Cardiac muscle cell (in vitro differentiated cells and primary cell): ENCODE measurements around the gene CUL9. TPM values are rescaled to one million over a fixed set of nuclear protein-coding genes. Genes with fewer than 3 reads are reported as not detected.
A peak's percentile ranks its signal among the peaks of the same experiment; 100 is the strongest.

Experiments used
- DNase-seq, 2 donors: peaks; one replicate each; pipeline versions ENCODE4 v3.0.0 to v3.0.0-alpha.2; 2010 to 2017; ENCODE audit warnings: low read depth in 1 of 2, low spot score in 1 of 2
- H3K27ac ChIP-seq: fragments of 200-600 bp; sonication (generic); 2 replicates; pipeline ENCODE4 v1.5.1; 2016
- H3K27me3 ChIP-seq: fragments of 200-600 bp; sonication (generic); 2 replicates; pipeline ENCODE4 v1.6.0; 2016; ENCODE audit warnings: control low read depth
- H3K36me3 ChIP-seq: fragments of 200-600 bp; sonication (generic); 2 replicates; pipeline ENCODE4 v1.5.1; 2016; ENCODE audit warnings: control low read depth
- H3K4me1 ChIP-seq: fragments of 200-600 bp; sonication (generic); 2 replicates; pipeline ENCODE4 v1.8.1; 2017; ENCODE audit warnings: low read depth, mild to moderate bottlenecking, mixed run types
- H3K4me3 ChIP-seq: fragments of 200-600 bp; sonication (generic); 2 replicates; pipeline ENCODE4 v1.5.1; 2016; ENCODE audit warnings: mild to moderate bottlenecking
- H3K9me3 ChIP-seq: fragments of 200-600 bp; sonication (generic); 2 replicates; pipeline ENCODE4 v1.5.1; 2017; ENCODE audit warnings: low read depth, mild to moderate bottlenecking, control low read depth
- CTCF ChIP-seq: IDR thresholded peaks from 2 replicates; pipeline ENCODE4 v1.5.1; 2012; ENCODE audit warnings: low read depth, mild to moderate bottlenecking, low read length
- polyA plus RNA-seq: library from polyadenylated mRNA; unstranded; fragments of >200 nt; fragmentation: Nextera tagmentation; extraction: Ambion mirVana; gene quantifications from 2 replicates; pipeline ENCODE4 v1.2.1, GENCODE V29; 2016
- total RNA-seq: library from RNA; depleted of rRNA; stranded (reverse); fragments of >200 nt; gene quantifications from 2 replicates; pipeline ENCODE4 v1.2.3, GENCODE V29; 2016

CUL9 gene
- total and polyA plus RNA-seq, 2 experiments from 2014 or later, result 29.0 to 76.0 TPM

DNA sequence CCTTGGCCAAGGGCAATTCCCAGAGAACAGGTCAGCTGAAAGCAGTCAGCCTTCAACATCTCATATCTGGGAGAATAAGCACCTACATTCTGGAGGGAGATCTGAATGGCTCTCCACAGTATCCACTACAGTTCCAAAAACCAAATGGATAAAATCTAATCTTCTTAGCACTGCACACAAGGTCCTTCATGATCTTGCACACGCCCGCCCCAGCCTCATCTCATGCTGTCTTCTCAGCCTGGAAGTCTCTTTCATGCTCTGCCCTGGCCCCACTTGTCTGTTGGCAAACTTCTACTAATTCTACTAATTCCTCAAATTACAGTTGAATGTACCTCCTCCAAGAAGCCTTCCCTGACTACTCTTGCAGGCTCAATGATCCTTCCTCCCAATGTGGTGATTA lies 59.5 kb downstream of the CUL9 start:
- peaks cover 75% of the 10 kb centered on the region for H3K27me3 ChIP-seq
- H3K27ac ChIP-seq, result no peak overlapping the region
- TF ChIP-seq CTCF, result no peak
- DNase-seq, result no peak
- no peak overlapping the region for H3K4me3 ChIP-seq
- no peaks in the 10 kb centered on the region for H3K36me3 ChIP-seq
- no peaks in the 10 kb centered on the region for H3K9me3 ChIP-seq
- H3K4me1 ChIP-seq, result no peaks in the 10 kb centered on the region

GRCh38 chr6:43242908-43243663 lies 61.1 kb downstream of the CUL9 start, which contains the start of gene TTBK1:
Gene TTBK1, plus strand, starts transcription at chr6:43243481. Its CDS starts 3,180 bp downstream, at chr6:43246661.
- peaks cover 68% of the 10 kb centered on the region for H3K27me3 ChIP-seq
- no peaks in the 10 kb centered on the region for H3K36me3 ChIP-seq
- no peak within 1 kb of the TSS for H3K27ac ChIP-seq
- H3K4me3 ChIP-seq, result no peak within 1 kb of the TSS
- no peak for TF ChIP-seq CTCF
- DNase-seq, result no peak
- H3K4me1 ChIP-seq, result no peaks in the 10 kb centered on the region
- H3K9me3 ChIP-seq, result no peaks in the 10 kb centered on the region

GRCh38 chr6:43243664-43244321 lies 61.8 kb downstream of the CUL9 start:
- DNase-seq, result no peak
- no peak for TF ChIP-seq CTCF
- H3K27ac ChIP-seq, result no peak overlapping the region

DNA sequence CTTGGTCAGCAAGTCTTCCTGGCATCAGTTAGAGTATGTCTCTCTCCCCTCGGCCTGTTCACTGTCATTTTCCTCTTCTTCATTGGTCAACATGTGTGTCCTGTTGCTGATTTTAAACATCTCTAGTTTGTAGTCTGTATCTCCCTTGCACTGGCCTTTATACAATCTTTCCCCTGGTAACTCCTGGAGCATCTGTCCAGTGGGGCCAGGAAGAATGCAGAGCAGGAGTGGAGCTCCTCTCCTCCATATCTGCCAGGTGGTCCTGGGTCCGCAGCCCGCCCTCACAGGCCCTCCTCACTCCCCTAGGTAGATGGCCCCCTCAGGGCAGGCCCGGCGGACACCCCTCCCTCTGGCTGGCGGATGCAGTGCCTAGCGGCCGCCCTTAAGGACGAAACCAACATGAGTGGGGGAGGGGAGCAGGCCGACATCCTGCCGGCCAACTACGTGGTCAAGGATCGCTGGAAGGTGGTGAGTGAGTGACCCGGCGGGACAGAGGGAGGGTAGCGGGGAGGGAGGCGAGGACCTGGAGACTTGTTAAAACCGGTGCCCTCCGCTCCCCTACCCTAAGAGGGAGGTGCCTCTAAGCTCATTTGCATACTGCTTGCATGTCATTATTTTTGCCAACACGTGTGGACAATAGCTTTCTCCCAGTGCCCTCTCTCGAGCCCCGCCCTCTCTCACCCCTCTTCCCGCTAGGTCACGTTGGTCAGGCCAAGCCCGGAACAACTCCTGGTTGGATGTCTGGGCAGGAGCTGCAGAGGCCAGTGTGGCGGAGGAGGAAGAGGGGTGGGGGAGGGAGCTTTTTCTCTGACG lies 64.5 kb downstream of the CUL9 start:
- Histone ChIP-seq H3K4me1 (no peaks in the 10 kb centered on the region), H3K9me3 (no peaks in the 10 kb centered on the region), H3K27me3 (peaks cover 53% of the 10 kb centered on the region), H3K27ac (peak overlapping the region; percentile 7), H3K4me3 (peak overlapping the region; percentile 37), H3K36me3 (no peaks in the 10 kb centered on the region)
- no peak for TF ChIP-seq CTCF
- DNase-seq, result peak; percentile 19 to 90

More at GRCh38 chr6:43243664-43244321, 61.8 kb downstream of the CUL9 start:
- Histone ChIP-seq H3K9me3 (no peaks in the 10 kb centered on the region), H3K4me1 (no peaks in the 10 kb centered on the region), H3K4me3 (no peak overlapping the region), H3K36me3 (no peaks in the 10 kb centered on the region), H3K27me3 (peaks cover 73% of the 10 kb centered on the region)

GRCh38 chr6:43247114-43247999 lies 65.4 kb downstream of the CUL9 start:
- peak overlapping the region; percentile 37 for H3K4me3 ChIP-seq
- H3K27ac ChIP-seq, result no peak overlapping the region
- H3K4me1 ChIP-seq, result no peaks in the 10 kb centered on the region
- peaks cover 44% of the 10 kb centered on the region for H3K27me3 ChIP-seq
- DNase-seq, result peak; percentile 52 to 90
- TF ChIP-seq CTCF, result no peak
- H3K9me3 ChIP-seq, result no peaks in the 10 kb centered on the region
- no peaks in the 10 kb centered on the region for H3K36me3 ChIP-seq
